Measurements from ENCODE around the gene RYR2. TPM values are rescaled to one million over a fixed set of nuclear protein-coding genes. Genes with fewer than 3 reads are reported as not detected.

Gene RYR2
- total and polyA plus RNA-seq, 2 of the 8 experiments (the other 6 are each of a cell fraction or from before 2014, with no cell fraction given) = 1.3 to 4.4 TPM

GRCh38 chr1:237181743-237182317 is 139.8 kb downstream of the RYR2 start (continued):
- TF ChIP-seq RXRA (IDR thresholded peaks at IDR 0.05; ENCODE audit: insufficient read depth, low read depth, low read length) = no peak
